Non-pigmented ciliary epithelial cell (primary cell): ENCODE measurements around the gene CCNG1.
"Not testable (repeated sequence)": the region's sequence is repeated elsewhere in the genome, so short reads cannot be mapped to it uniquely, and the experiment has no call there.

Source experiments
- DNase-seq: peaks from one replicate; pipeline ENCODE4 v3.0.0-alpha.2; 2010; ENCODE audit warnings: low read depth

Gene CCNG1, protein sequence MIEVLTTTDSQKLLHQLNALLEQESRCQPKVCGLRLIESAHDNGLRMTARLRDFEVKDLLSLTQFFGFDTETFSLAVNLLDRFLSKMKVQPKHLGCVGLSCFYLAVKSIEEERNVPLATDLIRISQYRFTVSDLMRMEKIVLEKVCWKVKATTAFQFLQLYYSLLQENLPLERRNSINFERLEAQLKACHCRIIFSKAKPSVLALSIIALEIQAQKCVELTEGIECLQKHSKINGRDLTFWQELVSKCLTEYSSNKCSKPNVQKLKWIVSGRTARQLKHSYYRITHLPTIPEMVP

DNA sequence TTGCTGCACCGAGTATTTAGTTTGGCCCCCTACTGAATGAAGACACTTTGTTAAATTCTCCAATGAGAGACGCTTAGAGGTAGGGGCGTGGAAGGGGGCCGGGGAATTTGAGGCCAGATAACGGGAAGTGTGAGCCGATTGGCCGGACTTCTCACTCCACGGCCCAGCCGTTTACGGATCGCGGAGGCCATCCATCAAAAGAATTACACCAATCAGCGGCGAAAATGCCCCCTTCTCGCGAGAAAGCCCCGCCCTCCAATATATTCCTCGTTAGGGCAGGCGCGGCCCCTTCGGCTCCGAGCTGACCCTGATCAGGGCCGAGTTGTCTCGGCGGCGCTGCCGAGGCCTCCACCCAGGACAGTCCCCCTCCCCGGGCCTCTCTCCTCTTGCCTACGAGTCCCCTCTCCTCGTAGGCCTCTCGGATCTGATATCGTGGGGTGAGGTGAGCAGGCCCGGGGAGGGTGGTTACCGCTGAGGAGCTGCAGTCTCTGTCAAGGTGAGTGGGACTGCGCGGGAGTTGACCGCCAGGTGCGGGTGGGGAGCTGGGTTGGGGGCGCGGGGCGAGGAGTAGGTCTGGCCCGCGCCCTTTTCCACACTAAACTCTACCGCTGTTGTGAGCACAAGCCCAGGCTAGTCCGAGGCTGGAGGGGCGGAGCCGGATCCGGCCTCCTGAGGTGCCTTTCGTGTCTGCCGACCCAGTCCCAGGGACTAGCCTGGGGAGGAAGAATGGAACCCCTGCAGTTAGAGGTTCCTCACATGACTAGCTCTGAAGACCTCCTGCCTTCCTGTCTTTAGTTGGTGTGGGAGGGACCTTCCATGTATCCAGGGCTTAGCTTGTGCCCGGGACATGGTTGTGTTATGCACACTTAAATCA lies at the start of gene CCNG1:
Gene CCNG1, plus strand, starts transcription at position 287 of the 874 bp plus-strand sequence. CDS start 1,662 bp downstream, outside the sequence.
- peak; percentile 83 for DNase-seq

DNA sequence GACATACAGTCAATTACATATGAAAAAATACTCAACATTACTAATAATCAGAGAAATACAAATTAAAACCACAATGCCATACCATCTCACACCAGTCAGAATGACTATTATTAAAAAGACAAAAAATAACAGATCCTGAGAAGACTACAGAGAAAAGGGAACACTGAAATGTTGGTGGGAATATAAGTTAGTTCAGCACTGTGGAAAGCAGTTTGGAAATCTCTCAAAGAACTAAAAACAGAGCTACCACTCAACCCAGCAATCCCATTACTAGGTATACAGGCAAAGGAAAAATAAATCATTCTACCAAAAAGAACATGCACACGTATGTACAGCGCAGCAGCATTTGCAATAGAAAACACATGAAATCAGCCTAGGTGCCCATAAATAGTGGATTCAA lies 41.6 kb upstream of the CCNG1 start:
- no peak for DNase-seq

DNA sequence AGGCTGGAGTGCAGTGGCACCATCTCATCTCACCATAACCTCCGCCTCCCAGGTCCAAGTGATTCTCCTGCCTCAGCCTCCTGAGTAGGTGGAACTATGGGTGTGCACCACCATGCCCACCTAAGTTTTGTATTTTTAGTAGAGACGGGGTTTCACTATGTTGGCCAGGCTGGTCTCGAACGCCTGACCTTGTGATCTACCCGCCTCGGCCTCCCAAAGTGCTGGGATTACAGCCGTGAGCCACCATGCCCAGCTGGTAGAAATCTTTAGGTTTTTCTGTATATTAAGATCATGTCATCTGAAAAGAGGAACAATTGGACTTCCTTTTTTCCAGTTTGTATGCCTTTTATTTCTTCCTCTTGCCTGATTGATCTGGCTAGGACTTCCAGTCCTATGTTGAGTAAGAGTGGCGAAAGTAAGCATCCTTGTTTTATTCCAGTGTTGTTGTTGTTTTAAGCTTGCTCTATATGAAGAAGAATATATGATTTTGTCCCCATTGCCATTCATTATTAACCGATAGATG lies 40.5 kb upstream of the CCNG1 start:
- not testable (repeated sequence) for DNase-seq

DNA sequence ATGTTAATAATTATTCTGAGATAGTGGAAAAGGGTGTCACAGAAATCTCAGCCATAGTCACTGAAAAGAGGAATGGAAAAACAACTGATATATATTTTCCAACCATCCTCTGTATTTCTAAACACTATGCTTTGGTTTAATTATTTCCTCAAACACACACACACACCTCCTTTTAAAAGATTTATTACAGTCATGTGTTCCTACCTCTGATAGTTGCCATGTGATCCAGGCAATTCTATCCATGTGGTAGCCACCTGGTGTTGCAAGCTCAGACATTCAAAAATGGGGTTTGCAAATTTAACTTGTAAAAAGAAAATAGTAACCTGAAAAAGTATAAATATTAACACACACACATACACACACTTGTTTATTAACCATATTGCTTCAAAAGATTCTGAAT lies 40.0 kb upstream of the CCNG1 start:
- no peak for DNase-seq

DNA sequence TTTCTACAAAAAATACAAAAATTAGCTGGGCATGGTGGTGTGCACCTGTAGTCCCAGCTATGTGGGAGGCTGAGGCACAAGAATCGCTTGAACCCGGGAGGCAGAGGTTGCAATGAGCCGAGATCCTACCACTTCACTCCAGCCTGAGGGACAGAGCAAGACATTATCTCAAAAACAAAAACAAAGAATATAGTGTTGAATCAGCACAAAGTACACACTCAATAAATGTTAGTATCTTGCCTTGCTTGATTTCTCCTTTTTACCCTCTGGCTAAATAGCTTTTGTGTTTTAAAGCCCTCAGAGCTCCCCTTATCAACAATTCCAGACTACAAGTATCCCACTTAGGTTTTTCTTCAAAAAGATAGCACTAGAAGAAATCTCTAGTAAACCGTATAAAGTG lies 37.5 kb upstream of the CCNG1 start:
- DNase-seq: no peak

DNA sequence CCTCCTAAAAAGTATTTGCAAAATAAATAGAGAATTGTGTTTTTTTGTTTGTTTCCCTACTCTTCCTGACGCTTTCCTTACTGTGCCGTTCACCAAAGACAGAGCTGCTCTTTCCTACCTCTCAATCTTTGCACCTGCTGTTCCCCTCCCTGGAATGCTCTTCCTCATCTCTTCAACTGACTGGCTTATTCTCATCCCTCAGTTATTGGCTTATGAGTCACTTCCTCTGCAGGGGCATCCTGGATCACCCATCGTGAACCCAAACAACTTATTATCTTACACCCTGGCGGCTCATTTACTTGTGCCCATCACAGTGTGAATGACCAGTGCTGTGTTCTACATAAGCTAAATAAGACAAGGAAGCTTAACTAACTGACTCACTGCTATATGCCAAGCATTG lies 36.1 kb upstream of the CCNG1 start:
- DNase-seq: no peak

DNA sequence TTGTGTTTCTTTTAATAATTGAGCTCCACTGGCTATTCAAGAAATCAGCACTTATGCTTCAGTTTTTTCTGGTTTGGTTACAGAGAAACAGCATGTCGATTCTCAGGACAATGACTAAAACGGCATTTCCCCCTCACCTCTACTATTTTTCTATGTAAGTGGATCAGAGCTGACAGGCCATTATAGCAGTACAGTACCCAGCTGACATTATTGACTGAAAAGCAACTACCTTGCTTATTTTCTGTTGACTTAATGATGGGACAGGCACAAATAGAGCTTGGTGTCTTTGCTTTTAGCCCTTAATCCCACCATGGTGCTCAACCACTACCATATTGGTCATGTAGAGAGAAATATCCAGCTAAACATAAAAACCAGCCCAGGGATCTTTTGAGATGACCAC lies 35.4 kb upstream of the CCNG1 start:
- no peak for DNase-seq

DNA sequence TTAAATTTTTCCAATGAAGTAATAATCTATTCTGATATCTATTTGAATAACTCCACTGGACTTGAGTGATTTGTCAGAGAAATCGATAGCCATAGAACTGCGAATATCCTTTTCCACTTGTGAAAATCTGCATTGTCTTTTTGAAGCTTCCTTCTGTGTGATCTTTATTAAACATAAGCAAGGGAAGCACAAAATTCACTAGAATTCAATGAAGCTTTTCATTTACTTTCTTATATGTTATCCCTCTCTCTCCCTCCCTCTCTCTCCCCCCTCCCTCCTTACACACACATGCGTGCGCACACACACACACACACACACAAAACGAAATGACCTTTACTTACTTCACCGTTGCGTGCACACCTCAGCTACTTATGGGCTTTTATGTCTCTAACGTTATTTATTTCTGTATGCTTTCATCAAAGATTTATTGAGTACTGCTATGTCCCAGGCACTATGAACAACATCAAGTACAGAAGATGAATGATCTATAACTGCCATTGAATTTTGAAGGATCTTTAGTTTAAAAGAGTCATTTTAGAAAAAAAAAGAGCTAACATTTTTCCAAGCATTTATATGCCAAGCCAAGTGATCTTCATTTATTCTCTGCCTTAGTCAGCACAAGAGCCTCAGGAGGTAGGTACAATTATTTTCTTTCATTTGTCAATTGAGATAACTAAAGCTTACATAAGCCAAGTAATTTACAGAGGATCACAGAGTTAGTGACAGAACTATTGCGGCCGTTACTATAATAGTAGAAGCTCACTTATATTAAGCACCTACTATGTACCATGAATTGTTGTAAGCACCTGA lies 32.8 kb upstream of the CCNG1 start:
- no peak for DNase-seq

DNA sequence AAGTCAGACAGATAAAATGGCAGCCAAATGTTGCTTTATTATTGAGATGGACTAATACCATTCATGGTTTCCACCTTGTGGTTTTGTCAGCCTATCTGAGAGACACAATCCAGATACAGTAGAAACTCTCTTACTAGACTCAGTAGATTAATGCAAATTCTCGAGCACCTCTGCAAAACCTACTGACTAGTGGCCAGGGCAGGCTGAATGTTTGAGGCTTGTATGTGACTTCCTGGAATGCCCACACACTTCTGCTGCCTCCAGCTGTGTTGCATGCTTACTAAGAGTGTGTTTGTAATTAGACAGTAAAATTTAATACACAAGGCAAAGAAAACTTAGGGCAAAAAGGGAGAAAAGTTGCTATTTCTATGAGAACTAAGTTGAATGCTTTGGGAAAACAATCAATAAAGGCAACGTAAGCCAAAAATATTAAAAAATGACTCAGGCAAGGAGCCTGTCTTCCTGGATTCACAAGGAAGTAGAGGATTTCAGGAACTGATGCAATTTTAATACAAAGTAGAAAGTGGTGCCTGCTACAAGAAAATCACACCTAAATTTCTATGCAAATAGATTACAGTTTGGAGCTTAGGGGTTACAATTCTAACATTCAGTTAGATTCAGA lies 30.2 kb upstream of the CCNG1 start:
- DNase-seq: peak; percentile 10

DNA sequence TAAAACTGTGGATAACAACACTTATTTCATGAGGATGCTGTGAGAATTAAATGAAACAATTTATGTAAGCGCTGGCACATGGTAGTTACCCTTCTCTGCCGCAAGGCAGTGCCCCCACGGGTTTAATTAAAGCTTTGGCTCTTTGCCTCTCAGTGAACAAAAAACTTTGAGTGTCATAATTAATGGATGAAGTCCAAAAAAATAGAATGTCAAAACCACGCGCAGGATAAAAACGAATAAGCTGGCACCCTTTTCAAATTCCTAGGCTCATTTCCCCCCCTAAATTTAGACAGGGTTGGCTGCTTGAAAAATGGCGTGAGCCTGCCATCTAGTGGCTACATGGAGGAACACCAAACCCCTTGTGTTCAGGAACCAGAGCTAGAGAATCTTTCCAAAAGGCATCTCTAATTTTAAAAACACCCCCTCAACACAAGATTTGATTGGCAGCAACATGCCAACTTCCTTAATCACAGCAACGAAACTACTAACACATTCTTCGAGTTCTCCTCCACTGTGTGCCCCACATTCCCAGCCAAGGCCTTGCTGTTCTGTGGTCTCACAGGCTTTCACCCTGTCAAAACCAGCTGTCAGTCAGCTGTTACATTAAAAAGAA lies 29.0 kb upstream of the CCNG1 start:
- DNase-seq: peak; percentile 10

DNA sequence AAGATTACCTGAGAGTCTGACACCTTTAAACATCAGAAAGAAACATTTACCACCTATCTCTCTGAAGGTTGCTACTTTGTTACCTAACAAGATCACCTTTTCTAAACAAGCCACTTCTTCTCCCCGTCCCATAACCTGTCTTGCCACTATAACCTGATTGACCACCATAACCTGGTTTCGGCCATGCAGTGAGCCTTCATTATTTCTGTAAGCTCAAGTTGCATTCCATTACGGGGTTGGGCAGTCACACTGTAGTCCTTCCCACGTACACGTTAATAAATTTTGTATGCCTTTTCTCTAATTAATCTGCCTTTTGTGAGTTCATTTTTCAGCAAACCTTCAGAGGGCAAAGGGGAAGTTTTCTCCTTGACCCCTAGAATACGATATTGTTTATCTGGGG lies 28.0 kb upstream of the CCNG1 start:
- no peak for DNase-seq

DNA sequence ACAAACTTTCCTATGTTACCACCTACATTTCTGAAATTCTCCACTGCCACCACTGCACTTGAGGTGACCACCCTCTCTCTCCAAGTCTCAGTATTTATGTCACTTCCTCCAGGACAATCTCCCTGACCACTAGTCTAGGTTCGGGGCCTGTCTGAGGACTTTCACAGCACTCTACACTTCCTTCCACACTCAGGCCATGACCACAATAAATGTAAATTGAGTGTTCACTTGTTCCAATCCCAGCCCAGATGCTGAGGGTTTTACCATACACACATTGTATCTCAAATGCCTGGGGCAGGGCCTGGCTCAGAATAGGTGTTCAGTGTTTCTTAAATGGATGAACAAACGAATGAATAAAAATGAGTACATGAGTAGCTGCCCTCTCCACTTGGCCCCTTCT lies 26.9 kb upstream of the CCNG1 start:
- DNase-seq: no peak

DNA sequence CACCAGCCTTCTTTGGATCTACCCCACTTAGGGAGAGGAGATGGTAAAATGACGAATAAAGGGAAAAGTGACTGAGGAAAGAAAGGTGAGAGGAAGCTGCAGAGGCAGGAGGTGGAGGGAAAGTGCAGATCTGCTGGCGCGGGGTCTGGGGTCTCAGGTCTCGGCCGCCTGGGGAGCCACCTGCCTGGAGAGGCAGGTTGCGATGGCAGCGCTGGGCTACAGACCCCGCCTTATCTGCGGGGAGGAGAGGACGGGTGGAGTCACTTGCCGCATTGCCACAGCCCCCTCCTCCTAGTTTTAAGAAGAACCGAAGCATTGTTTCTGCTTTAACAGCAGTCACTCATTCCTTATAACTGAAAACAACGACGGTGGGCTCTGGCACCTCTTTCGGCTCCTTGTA lies 21.7 kb upstream of the CCNG1 start:
- DNase-seq: not testable (repeated sequence)

DNA sequence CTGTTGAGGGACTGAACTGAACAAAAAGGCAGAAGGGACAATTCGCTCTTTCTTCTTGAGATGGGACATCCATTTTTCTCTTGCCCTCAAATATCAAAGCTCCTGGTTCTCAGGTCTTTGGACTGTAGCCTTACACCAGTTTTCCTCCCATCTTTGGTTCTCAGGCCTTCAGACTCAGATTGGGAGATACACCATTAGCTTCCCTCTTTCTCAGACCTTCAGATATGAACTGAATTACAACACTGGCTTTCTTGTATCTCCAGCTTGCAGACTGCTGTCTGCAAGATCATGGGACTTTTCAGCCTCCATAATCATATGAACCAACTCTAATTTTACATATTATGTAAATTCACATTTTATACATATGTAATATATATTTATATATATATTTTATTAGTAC lies 12.6 kb upstream of the CCNG1 start:
- DNase-seq: no peak

DNA sequence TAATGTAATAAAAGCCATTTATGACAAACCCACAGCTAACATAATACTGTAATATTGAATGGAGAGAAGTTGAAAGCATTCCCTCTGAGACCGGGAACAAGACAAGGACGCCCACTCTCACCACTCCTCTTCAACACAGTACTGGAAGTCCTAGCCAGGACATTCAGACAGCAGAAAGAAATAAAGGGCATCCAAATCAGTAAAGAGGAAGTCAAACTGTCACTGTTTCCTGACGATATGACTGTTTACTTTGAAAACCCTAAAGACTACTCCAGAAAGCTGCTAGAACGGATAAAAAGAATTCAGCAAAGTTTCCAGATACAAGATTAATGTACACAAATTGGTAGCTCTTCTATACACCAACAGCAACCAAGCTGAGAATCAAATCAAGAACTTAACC lies 11.3 kb upstream of the CCNG1 start:
- not testable (repeated sequence) for DNase-seq

DNA sequence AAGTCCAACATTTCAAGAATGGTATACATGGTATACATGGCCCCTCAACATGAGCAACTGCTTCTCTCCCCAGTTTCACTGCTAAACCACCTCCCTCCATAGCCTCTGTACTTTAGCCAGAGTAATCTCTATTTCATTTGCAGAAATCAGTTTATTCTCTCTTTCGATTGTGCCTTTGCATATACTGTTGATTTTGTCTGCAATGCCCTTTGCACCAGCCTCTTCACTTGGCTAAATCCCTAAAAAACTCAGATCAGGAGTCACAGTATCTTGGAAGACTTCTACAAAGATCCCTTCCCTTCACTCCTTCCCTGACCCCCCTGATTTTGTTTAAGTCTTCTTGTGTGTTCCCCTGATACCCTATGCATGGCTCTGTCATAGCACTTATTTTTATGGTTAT lies 4.9 kb upstream of the CCNG1 start:
- DNase-seq: no peak

DNA sequence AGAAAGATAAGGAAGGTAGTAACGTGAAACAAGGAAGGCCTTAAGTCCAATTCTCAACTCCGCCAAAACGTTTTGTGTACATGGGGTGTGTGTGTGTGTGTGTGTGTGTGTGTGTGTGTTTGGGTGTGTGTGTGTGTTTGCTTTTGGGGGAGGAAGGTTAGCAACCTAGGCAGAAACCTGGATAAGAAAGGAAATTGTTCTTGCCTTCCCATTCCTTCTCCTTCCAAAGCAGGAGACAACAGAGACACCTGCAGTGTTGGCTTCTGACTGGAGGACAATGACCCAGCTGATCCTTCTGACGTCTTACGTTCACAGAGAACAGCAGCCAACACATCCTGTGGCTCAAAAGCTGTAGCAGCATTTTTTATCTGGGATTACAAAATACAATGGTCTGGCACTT lies 4.1 kb upstream of the CCNG1 start:
- no peak for DNase-seq

DNA sequence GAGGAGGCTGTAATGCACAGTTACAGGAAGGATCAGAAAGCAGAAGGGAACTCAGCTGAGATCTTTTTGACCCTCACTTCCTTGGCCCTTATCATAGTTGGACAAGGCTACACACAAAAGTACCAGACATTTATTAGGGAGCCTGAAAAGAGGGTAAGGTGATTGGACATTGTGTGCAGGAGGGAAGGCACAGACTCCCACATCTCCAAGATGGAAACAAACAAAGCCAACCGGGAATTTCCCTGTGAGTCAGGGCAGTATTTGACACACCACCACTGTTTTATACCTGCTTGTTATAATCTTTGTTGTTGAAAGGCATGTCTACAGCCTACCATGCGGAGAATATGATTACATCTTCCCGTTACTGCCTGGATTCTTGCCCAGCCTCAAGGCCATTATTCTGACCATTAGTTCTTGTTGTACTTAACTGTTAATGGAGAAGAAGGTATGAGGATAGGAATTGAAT lies 3.0 kb upstream of the CCNG1 start:
- peak; percentile 42 for DNase-seq

DNA sequence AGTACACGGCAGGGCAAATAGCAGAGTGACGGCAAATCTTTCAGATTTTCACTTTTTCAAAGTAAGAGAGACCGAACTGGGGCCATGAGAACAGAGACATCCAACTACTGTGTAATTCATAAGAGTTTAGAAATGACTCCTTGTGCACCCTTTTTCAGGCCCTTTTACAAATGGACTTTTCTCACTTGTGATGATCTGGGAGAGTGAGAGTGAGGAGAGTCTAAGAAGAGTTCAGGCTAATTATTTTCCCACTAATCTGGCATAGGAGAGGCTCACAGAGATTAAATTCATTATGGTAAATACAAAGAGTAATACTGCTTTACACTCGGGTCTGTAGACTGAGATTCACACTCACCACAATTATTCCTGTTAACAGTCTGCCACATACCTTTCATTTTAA lies 880 bp upstream of the CCNG1 start:
- DNase-seq: no peak

DNA sequence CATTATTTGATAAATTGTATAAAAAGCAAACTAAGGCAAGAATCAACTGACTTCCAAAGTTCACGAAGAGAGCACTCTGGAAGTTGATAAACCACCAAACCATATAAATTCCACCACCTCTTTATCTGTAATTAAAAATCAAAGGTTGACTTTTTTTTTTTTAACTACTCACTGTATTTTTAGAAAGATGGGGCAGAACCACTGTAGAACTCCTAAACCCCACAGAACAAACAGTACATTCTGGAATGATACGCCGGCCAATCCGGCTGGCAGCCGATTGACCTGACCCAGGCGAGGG lies 435 bp upstream of the CCNG1 start:
- no peak for DNase-seq

DNA sequence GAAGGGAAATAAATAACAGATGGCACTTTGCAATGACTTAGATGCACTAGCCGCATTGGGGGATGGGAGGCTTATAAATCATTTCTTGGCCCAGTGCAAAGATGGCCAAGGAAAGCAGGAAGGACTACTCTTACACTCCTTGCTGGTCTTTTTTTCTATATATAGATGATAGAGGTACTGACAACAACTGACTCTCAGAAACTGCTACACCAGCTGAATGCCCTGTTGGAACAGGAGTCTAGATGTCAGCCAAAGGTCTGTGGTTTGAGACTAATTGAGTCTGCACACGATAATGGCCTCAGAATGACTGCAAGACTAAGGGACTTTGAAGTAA lies 1.7 kb downstream of the CCNG1 start:
- DNase-seq: no peak

DNA sequence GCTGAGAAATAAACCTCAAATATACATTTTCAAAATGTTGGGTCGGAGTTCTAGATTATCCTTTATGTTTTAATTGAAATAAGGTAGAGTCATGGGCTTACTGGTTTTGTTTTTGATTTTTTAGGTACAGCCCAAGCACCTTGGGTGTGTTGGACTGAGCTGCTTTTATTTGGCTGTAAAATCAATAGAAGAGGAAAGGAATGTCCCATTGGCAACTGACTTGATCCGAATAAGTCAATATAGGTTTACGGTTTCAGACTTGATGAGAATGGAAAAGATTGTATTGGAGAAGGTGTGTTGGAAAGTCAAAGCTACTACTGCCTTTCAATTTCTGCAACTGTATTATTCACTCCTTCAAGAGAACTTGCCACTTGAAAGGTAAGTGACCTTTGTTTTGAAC lies 3.6 kb downstream of the CCNG1 start:
- DNase-seq: no peak
